Measurements from ENCODE around the gene ALKBH7. TPM values are rescaled to one million over a fixed set of nuclear protein-coding genes. Genes with fewer than 3 reads are reported as not detected.

ALKBH7 gene
- total and polyA plus RNA-seq, 4 donors: 29.9 to 99.7 (median 51.2) TPM

DNA sequence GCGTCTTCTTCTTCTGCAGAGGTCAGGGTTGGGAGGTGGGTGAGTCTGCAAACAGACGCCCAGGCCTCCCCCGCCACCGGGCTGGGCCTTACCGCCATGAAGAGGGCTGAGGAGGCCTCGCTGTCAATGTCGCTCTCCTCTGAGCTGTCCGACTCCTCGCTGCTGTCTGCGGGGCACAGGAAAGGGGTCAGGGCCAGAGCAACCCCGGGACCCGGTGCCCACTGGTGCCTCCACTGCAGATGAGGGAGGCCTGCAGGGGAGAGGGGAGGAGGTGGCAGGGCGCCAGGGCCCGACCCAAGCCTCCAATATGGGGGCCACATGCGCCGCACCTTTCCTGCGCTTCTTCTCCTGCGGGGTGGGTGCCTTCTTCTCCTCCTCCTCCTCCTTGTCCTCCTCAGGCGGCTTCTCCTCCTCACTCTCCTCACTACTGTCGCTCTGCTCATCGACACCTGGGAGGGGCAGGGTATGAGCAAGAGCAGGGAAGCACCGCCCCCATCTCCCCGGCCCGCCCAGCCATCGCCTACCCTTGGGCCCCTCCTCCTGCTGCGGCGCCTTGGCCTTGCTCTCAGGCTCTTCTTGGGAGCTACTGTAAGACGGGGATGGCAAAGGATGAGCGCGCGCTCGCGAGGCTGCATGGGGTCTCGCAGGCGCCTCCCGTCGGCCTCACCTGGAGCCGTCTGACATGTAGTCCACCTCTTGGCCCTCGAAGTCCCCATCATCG lies 8.6 kb downstream of the ALKBH7 start:
- no peak for DNase-seq (ENCODE audit: low spot score)

DNA sequence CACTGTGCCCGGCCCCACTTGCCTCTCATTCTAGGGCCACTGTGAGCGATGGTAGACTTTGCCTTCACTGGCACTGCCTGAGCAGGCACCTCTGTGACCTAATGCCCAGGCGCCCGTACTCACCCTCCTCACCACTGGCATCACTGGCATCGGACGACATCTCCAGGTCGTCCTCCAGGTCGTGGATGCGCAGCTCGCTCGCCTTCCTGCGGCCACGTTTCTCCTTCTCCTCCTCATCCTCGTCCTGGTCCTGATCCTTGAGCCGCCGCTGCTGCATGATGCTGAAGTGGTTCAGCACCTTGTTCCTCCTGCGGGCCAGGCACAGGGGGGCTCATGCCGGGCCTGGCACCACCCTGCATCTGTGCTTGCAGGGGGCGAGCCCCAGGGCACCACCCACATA lies 10.6 kb downstream of the ALKBH7 start:
- Histone ChIP-seq H3K36me3 (ENCODE audit: control insufficient read depth in 4 of 4, insufficient read depth in 3 of 4, low read depth in 1 of 4, low read length in 3 of 4) (peaks cover 21 to 69% (median 36%) of the 10 kb centered on the region in 4 donors), H3K4me3 (ENCODE audit: low read depth in 1 of 3, low read length in 3 of 3) (no peak overlapping the region), H3K27ac (ENCODE audit: low read depth in 1 of 2, low read length in 2 of 2) (no peak overlapping the region), H3K9me3 (ENCODE audit: control insufficient read depth in 4 of 4, low read length in 3 of 4) (no peaks in the 10 kb centered on the region), H3K27me3 (ENCODE audit: control insufficient read depth in 4 of 4, insufficient read depth in 4 of 4, low read length in 3 of 4) (no peaks in the 10 kb centered on the region), H3K4me1 (ENCODE audit: control insufficient read depth in 4 of 4, insufficient read depth in 4 of 4, low read length in 3 of 4) (no peaks in the 10 kb centered on the region), H3K9ac (ENCODE audit: low read depth in 1 of 2, low read length in 2 of 2) (no peak overlapping the region)
- WGBS: 97% methylated on average over 19 of the region's 19 CpGs
- no peak for TF ChIP-seq SP1 (IDR thresholded peaks at IDR 0.05)
- TF ChIP-seq EGR1 (IDR thresholded peaks at IDR 0.05; ENCODE audit: low read depth in 2 of 2): no peak
- no peak for TF ChIP-seq TAF1 (conservative IDR thresholded peaks at IDR 0.05)
- TF ChIP-seq GABPA (IDR thresholded peaks at IDR 0.05 in 1 of 2, conservative IDR thresholded peaks at IDR 0.05 in 1 of 2): no peak
- no peak for TF ChIP-seq YY1 (IDR thresholded peaks at IDR 0.05)
- TF ChIP-seq JUND (IDR thresholded peaks at IDR 0.05): no peak
- TF ChIP-seq, protein P1, sequence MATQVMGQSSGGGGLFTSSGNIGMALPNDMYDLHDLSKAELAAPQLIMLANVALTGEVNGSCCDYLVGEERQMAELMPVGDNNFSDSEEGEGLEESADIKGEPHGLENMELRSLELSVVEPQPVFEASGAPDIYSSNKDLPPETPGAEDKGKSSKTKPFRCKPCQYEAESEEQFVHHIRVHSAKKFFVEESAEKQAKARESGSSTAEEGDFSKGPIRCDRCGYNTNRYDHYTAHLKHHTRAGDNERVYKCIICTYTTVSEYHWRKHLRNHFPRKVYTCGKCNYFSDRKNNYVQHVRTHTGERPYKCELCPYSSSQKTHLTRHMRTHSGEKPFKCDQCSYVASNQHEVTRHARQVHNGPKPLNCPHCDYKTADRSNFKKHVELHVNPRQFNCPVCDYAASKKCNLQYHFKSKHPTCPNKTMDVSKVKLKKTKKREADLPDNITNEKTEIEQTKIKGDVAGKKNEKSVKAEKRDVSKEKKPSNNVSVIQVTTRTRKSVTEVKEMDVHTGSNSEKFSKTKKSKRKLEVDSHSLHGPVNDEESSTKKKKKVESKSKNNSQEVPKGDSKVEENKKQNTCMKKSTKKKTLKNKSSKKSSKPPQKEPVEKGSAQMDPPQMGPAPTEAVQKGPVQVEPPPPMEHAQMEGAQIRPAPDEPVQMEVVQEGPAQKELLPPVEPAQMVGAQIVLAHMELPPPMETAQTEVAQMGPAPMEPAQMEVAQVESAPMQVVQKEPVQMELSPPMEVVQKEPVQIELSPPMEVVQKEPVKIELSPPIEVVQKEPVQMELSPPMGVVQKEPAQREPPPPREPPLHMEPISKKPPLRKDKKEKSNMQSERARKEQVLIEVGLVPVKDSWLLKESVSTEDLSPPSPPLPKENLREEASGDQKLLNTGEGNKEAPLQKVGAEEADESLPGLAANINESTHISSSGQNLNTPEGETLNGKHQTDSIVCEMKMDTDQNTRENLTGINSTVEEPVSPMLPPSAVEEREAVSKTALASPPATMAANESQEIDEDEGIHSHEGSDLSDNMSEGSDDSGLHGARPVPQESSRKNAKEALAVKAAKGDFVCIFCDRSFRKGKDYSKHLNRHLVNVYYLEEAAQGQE (IDR thresholded peaks at IDR 0.05): no peak
- DNase-seq (ENCODE audit: low spot score): no peak

More for the DNA sequence above, 8.6 kb downstream of the ALKBH7 start:
- Histone ChIP-seq H3K9ac (ENCODE audit: low read depth in 1 of 2, low read length in 2 of 2) (no peak overlapping the region), H3K9me3 (ENCODE audit: control insufficient read depth in 4 of 4, low read length in 3 of 4) (no peaks in the 10 kb centered on the region), H3K36me3 (ENCODE audit: control insufficient read depth in 4 of 4, insufficient read depth in 3 of 4, low read depth in 1 of 4, low read length in 3 of 4) (peaks cover 15 to 54% (median 27%) of the 10 kb centered on the region in 4 donors), H3K4me1 (ENCODE audit: control insufficient read depth in 4 of 4, insufficient read depth in 4 of 4, low read length in 3 of 4) (no peaks in the 10 kb centered on the region), H3K27ac (ENCODE audit: low read depth in 1 of 2, low read length in 2 of 2) (no peak overlapping the region), H3K27me3 (ENCODE audit: control insufficient read depth in 4 of 4, insufficient read depth in 4 of 4, low read length in 3 of 4) (no peaks in the 10 kb centered on the region), H3K4me3 (ENCODE audit: low read depth in 1 of 3, low read length in 3 of 3) (no peak overlapping the region)
- WGBS: 98% methylated on average over 40 of the region's 40 CpGs
- TF ChIP-seq HNF4G (IDR thresholded peaks at IDR 0.05): no peak
- TF ChIP-seq TAF1 (conservative IDR thresholded peaks at IDR 0.05): no peak
- TF ChIP-seq, protein P1 (IDR thresholded peaks at IDR 0.05): no peak
- TF ChIP-seq, protein P2, sequence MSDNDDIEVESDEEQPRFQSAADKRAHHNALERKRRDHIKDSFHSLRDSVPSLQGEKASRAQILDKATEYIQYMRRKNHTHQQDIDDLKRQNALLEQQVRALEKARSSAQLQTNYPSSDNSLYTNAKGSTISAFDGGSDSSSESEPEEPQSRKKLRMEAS (IDR thresholded peaks at IDR 0.05): no peak
- TF ChIP-seq JUND (IDR thresholded peaks at IDR 0.05): no peak
- TF ChIP-seq GABPA (IDR thresholded peaks at IDR 0.05 in 1 of 2, conservative IDR thresholded peaks at IDR 0.05 in 1 of 2): no peak
- TF ChIP-seq, protein P3, sequence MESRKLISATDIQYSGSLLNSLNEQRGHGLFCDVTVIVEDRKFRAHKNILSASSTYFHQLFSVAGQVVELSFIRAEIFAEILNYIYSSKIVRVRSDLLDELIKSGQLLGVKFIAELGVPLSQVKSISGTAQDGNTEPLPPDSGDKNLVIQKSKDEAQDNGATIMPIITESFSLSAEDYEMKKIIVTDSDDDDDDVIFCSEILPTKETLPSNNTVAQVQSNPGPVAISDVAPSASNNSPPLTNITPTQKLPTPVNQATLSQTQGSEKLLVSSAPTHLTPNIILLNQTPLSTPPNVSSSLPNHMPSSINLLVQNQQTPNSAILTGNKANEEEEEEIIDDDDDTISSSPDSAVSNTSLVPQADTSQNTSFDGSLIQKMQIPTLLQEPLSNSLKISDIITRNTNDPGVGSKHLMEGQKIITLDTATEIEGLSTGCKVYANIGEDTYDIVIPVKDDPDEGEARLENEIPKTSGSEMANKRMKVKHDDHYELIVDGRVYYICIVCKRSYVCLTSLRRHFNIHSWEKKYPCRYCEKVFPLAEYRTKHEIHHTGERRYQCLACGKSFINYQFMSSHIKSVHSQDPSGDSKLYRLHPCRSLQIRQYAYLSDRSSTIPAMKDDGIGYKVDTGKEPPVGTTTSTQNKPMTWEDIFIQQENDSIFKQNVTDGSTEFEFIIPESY (IDR thresholded peaks at IDR 0.05): no peak
- TF ChIP-seq HNF4A (conservative IDR thresholded peaks at IDR 0.05): no peak
- TF ChIP-seq FOXA1 (IDR thresholded peaks at IDR 0.05): no peak
- TF ChIP-seq NR2F2 (IDR thresholded peaks at IDR 0.05): no peak
- no peak for TF ChIP-seq YY1 (IDR thresholded peaks at IDR 0.05)
- TF ChIP-seq RAD21 (IDR thresholded peaks at IDR 0.05): no peak
- no peak for TF ChIP-seq EGR1 (IDR thresholded peaks at IDR 0.05; ENCODE audit: low read depth in 2 of 2)
